ENCODE measurements around the gene TRAPPC10. TPM values are rescaled to one million over a fixed set of nuclear protein-coding genes. Genes with fewer than 3 reads are reported as not detected.
A peak's percentile ranks its signal among the peaks of the same experiment; 100 is the strongest.

Gene TRAPPC10
- total RNA-seq, 2 experiments from 2014 or later = 98.1 to 101 TPM

GRCh38 chr21:44090325-44090724 lies 78.2 kb downstream of the TRAPPC10 start:
- Histone ChIP-seq H3K27ac (ENCODE audit: low read depth in 1 of 2, low read length in 2 of 2) (peak overlapping the region; percentile 75 to 80), H3K36me3 (ENCODE audit: insufficient read depth, low read length) (peaks cover 83% of the 10 kb centered on the region), H3K4me3 (ENCODE audit: low read length) (peak overlapping the region; percentile 24), H3K27me3 (ENCODE audit: control insufficient read depth in 1 of 2, insufficient read depth in 2 of 2, low read length in 2 of 2) (no peaks in the 10 kb centered on the region), H3K4me1 (ENCODE audit: insufficient read depth, low read length) (peaks cover 64% of the 10 kb centered on the region), H3K9me3 (ENCODE audit: control insufficient read depth in 1 of 2, insufficient read depth in 1 of 2, low read length in 2 of 2) (no peaks in the 10 kb centered on the region)
- Mint-ChIP-seq H3K27me3 (no peaks in the 10 kb centered on the region), H3K36me3 (ENCODE audit: low read depth) (peaks cover 69% of the 10 kb centered on the region), H3K27ac (peak overlapping the region; percentile 95), H3K4me1 (ENCODE audit: low read depth) (peaks cover 60% of the 10 kb centered on the region), H3K9me3 (no peaks in the 10 kb centered on the region), H3K4me3 (peak overlapping the region; percentile 72)
- intact Hi-C loops (cut with DNase I, micrococcal nuclease) = no loop called here
- TF ChIP-seq CTCF (IDR thresholded peaks at IDR 0.05) = no peak
- CTCF ChIA-PET = interaction anchor here (1.0 kb wide), 1 partner anchor 76 kb away, joined by 3 read pairs; no protein-coding TSS in a partner anchor
- ATAC-seq (ENCODE audit: poor library complexity) (no peak), DNase-seq (peak in 6 of 14 experiments; percentile 25 to 62 (median 48))
- POLR2A ChIA-PET = interaction anchor here (0.6 kb wide), 1 partner anchor 24 kb away, joined by 3 read pairs; no protein-coding TSS in a partner anchor

- peaks cover 45% of the 10 kb centered on the region for H3K4me1 ChIP-seq (ENCODE audit: insufficient read depth, low read length)
- peaks cover 71% of the 10 kb centered on the region for H3K36me3 ChIP-seq (ENCODE audit: insufficient read depth, low read length)
- POLR2A ChIA-PET = interaction anchor here (3.0 kb wide), 1 partner anchor 8 kb away, joined by 15 read pairs; no protein-coding TSS in a partner anchor
Measured at GRCh38 chr21:44092211-44092610, 80.1 kb downstream of the TRAPPC10 start.

GRCh38 chr21:44093761-44094160 lies 81.7 kb downstream of the TRAPPC10 start:
- peaks cover 30% of the 10 kb centered on the region for H3K4me1 Mint-ChIP-seq (ENCODE audit: low read depth)
- Histone ChIP-seq H3K4me1 (ENCODE audit: insufficient read depth, low read length) (peaks cover 29% of the 10 kb centered on the region), H3K27ac (ENCODE audit: low read depth in 1 of 2, low read length in 2 of 2) (no peak overlapping the region), H3K27me3 (ENCODE audit: control insufficient read depth in 1 of 2, insufficient read depth in 2 of 2, low read length in 2 of 2) (no peaks in the 10 kb centered on the region), H3K4me3 (ENCODE audit: low read length) (no peak overlapping the region), H3K36me3 (ENCODE audit: insufficient read depth, low read length) (peaks cover 57% of the 10 kb centered on the region), H3K9me3 (ENCODE audit: control insufficient read depth in 1 of 2, insufficient read depth in 1 of 2, low read length in 2 of 2) (no peaks in the 10 kb centered on the region)
- CTCF ChIA-PET = no interaction called here
- no peaks in the 10 kb centered on the region for H3K27me3 Mint-ChIP-seq
- DNase-seq (no peak), ATAC-seq (ENCODE audit: poor library complexity) (no peak)
- POLR2A ChIA-PET = interaction anchor here (1.2 to 3.0 kb wide), 2 partner anchors 10 to 75 kb away, joined by 3 to 15 read pairs; no protein-coding TSS in a partner anchor
- H3K27ac Mint-ChIP-seq = peak overlapping the region; percentile 56
- H3K4me3 Mint-ChIP-seq = no peak overlapping the region
- H3K36me3 Mint-ChIP-seq (ENCODE audit: low read depth) = peaks cover 42% of the 10 kb centered on the region
- intact Hi-C loops (cut with DNase I, micrococcal nuclease) = no loop called here
- no peaks in the 10 kb centered on the region for H3K9me3 Mint-ChIP-seq
- no peak for TF ChIP-seq CTCF (IDR thresholded peaks at IDR 0.05)

More at GRCh38 chr21:44092211-44092610, 80.1 kb downstream of the TRAPPC10 start:
- no peak overlapping the region for H3K4me3 ChIP-seq (ENCODE audit: low read length)
- DNase-seq (no peak), ATAC-seq (ENCODE audit: poor library complexity) (no peak)
- Mint-ChIP-seq H3K4me1 (ENCODE audit: low read depth) (peaks cover 45% of the 10 kb centered on the region), H3K9me3 (no peaks in the 10 kb centered on the region), H3K36me3 (ENCODE audit: low read depth) (peaks cover 58% of the 10 kb centered on the region), H3K4me3 (no peak overlapping the region), H3K27ac (peak overlapping the region; percentile 33), H3K27me3 (no peaks in the 10 kb centered on the region)
- intact Hi-C loops (cut with DNase I, micrococcal nuclease) = no loop called here
- no peaks in the 10 kb centered on the region for H3K9me3 ChIP-seq (ENCODE audit: control insufficient read depth in 1 of 2, insufficient read depth in 1 of 2, low read length in 2 of 2)
- no peaks in the 10 kb centered on the region for H3K27me3 ChIP-seq (ENCODE audit: control insufficient read depth in 1 of 2, insufficient read depth in 2 of 2, low read length in 2 of 2)
- TF ChIP-seq CTCF (IDR thresholded peaks at IDR 0.05) = no peak
- CTCF ChIA-PET = interaction anchor here (0.7 to 1.6 kb wide), 3 partner anchors 9 to 79 kb away, joined by 3 to 7 read pairs (median 3); no protein-coding TSS in a partner anchor
- no peak overlapping the region for H3K27ac ChIP-seq (ENCODE audit: low read depth in 1 of 2, low read length in 2 of 2)
